NCI-H345 (cell line): Measurements from ENCODE around the gene GPNMB.
"Not testable (repeated sequence)": the region's sequence is repeated elsewhere in the genome, so short reads cannot be mapped to it uniquely, and the experiment has no call there.

ENCODE experiments used
- DNase-seq: peaks from one replicate; lab custom pipeline; 2025; lab: John Stamatoyannopoulos, UW

The GPNMB gene

DNA sequence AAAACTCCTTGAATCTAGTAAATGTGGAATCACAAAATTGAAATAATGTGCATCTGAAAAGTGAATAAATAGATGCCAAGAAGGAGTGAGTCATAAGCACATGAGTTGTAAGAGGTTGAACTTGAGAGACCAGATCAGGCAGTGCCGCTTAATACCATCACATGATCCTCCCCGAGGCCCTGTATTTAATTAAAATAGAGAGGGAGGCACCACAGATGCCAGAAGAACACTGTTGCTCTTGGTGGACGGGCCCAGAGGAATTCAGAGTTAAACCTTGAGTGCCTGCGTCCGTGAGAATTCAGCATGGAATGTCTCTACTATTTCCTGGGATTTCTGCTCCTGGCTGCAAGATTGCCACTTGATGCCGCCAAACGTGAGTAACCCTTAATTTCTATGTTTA is at the start of gene GPNMB:
TSS of gene GPNMB (plus strand) at position 221 of the 400 bp plus-strand sequence. CDS start at position 304, 83 bp downstream.
- no peak for DNase-seq

DNA sequence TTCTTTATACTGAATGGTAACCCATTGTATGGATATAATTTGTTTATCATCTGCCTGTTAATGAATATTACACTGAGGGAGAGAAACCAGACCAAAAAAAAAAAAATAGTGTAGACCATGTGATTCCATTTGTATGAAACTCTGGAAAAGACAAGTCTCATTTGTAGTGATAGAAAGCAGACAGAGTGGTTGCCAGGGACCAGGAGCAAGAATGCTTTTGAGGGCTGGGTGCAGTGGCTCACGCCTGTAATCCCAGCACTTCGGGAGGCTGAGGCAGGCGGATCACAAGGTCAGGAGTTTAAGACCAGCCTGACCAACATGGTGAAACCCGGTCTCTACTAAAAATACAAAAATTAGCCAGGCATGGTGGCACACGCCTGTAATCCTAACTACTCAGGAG is 48.8 kb upstream of the GPNMB start:
- DNase-seq, result not testable (repeated sequence)

- DNase-seq, result no peak
Observed at GRCh38 chr7:23200331-23200730, 46.2 kb upstream of the GPNMB start.

DNA sequence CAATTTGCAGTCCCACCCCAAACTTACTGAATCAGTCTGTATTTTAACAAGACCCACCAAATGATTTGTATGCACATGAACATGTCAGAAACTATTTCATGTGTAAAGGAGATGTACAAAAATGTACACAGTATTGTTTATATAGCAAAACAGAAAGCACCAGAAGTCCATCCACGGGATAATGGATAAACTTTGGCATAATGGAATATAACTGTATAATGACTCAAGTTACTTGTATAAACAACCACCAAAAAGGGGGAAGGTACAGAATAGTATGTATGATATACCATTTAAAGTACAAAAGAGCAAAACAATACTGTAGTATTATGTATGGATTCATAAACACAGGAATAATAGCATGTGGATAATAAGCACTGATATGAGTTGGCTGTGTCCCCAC is 42.3 kb upstream of the GPNMB start:
- no peak for DNase-seq

- no peak for DNase-seq
Observed at GRCh38 chr7:23205577-23205908, 41.0 kb upstream of the GPNMB start.

GRCh38 chr7:23205909-23206767 is 40.4 kb upstream of the GPNMB start:
- no peak for DNase-seq

DNA sequence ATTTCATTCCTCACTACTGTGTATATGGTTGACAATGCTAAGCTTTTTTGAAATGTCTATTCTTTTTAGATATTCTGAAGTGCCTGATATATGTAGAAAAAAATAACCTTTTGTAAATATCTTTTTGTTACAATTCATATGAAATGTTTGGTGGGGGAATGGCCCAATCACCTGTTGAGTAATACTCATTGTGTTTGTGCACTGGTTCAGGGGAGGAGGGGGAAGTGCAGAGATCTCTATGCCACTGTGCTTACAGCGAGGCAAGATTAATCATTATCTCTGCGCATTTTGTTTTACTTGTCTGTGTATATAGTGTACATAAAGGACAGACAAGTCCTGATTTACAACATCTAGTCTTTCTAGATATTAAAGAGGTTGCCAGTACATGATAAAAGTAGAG is 39.6 kb upstream of the GPNMB start:
- no peak for DNase-seq

GRCh38 chr7:23207884-23208283 is 38.7 kb upstream of the GPNMB start:
- DNase-seq, result no peak

GRCh38 chr7:23208316-23208715 is 38.3 kb upstream of the GPNMB start:
- no peak for DNase-seq

DNA sequence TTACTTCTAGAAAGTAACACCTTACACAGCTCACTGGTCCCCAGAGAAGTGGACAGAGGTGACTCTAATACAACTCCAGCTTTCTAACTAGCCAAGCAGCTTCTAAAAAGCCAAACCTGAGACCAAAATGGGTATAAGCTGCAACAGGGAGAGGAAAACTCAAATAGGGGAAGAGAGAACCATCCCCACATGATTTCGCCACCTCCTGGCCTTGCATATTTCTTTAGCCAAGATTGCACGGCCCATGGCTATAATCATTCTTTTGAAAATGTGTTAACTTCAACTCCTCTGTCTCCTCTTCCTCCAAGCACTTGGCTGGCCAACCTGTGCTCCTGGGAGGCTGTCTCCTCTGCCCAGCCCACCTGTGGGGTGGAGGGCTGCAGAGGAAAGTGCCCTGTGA is 36.1 kb upstream of the GPNMB start:
- DNase-seq, result no peak

GRCh38 chr7:23211589-23211988 is 35.0 kb upstream of the GPNMB start:
- no peak for DNase-seq

GRCh38 chr7:23212395-23212794 is 34.2 kb upstream of the GPNMB start:
- DNase-seq, result no peak

DNA sequence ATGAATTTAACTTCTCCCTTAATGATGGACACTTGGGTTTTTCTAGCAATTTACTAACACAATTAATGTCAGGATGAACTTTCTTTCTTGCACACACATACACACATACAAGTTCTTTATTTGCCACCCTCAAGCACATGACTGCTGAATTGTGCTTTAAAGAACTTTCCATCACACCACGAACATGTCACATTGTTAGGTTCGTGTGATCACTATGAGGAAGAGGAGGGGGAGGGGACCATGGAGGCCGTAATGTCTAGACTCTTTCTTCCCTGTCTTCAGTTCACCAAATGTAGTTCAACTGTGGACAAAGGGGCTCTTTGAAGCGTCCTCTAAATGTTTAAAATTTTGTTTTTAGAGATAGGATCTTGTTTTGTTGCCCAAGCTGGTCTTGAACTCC is 33.7 kb upstream of the GPNMB start:
- DNase-seq, result no peak

GRCh38 chr7:23213755-23214154 is 32.8 kb upstream of the GPNMB start:
- DNase-seq, result no peak

DNA sequence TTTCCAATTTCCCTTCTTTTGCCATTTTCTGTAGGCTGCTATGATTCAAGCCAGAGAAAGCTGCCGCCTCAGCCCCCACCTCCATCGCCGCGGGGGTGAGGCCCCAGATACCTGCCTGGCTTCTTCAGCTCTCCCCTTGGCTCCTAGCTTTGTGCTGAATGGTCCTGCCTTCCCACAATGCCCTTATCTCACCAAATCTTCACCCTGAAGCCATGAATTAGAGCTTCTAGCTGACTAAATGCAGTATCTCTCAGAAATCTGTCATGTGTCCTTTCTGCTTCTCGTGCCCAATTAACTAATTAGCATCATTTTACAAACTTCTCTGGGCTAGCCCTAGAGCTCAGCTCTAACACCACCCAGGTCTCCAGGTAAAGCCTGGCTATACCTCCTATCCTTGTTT is 32.2 kb upstream of the GPNMB start:
- DNase-seq, result no peak

DNA sequence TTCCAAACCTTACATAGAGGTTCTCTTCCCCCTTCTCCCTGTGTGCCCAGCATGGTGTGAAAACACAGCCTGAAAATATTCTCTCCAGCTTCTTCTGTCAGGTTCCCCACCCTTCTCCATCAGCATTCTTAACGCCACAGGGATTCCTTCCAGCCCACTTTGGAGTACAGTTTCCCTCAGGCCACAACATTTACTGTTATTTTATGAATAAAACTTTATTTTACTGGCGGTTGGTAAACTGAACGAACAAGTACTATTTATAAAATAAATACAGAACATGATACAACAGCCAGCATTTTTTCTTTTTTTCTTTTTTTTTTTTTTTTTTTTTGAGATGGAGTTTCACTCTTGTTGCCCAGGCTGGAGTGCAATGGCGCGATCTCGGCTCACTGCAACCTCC is 31.6 kb upstream of the GPNMB start:
- DNase-seq, result no peak

- DNase-seq, result no peak
Observed at GRCh38 chr7:23216021-23216420, 30.6 kb upstream of the GPNMB start.

DNA sequence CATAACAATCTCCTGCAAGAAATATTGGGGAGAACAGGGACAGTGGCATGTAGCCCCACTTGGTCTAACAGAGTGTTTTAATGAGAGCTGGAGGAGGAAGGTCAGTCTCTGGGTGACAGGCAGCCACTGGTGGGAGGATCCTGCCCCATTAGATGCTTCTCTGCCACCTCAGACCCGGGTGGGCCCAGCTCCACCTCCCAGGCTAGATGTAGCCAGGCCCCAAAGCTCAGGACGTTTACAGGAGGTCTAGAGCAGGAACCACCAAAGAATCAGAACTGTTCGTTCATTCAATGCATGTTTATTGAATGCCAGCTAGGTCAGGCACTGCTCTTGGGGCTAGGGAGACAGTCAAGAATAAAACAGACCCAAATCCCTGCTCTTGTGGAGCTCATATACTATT is 28.4 kb upstream of the GPNMB start:
- DNase-seq, result no peak

DNA sequence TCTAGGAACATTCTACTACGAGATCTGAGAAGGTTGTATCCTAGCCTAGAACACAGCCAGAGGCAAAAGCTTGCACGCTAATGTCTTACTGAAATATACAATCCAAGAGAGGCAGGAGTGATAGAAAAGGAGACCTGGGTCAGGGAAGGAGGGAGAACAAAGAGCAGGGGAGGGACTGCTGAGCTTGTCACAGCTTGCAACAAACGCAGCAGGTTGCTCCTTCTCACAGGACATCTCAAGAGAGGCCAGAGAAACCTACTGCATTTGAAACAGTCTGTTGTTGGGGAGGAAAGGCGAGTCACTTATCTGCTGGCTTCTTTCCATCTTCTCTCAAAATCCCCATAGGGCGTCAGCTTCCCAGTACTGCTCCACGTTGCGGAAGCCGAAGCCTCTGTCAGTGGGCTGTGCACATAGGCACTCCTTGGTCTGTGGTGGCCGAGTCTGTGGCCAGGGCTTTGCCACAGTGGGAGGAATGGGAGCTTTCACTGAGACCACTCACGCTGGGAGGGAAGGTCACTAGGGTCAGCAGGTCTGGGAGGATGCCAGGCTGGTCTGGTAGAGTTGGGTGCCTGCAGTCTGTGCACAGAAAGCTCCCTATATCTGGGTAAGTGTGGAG is 25.8 kb upstream of the GPNMB start:
- no peak for DNase-seq

GRCh38 chr7:23222439-23223030 is 24.0 kb upstream of the GPNMB start:
- DNase-seq, result no peak

DNA sequence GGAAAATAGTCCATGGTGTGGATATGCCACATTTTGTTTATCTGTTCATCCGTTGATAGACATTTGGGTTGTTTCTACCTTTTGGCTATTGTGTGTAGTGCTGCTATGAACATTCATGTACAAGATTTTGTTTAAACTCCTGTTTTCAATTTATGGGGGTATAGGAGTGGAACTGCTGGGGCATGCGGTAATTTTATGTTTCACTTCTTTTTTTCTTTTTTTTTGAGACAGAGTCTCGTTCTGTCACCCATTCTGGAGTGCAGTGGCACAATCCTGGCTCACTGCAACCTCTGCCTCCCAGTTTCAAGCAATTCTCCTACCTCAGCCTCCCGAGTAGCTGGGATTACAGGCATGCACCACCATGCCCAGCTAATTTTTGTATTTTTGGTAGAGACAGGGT is 22.2 kb upstream of the GPNMB start:
- DNase-seq, result not testable (repeated sequence)

GRCh38 chr7:23226844-23227450 is 19.6 kb upstream of the GPNMB start:
- DNase-seq, result no peak

- DNase-seq, result no peak
Observed at GRCh38 chr7:23228412-23228811, 18.2 kb upstream of the GPNMB start.
